Gastroesophageal sphincter (tissue), 4 donors: ENCODE results near the gene FAM171A2. TPM values are rescaled to one million over a fixed set of nuclear protein-coding genes. Genes with fewer than 3 reads are reported as not detected.

Experiments used
- ATAC-seq: fragments of 150-250 bp; one replicate; pipeline ENCODE4 v1.9.1; 2016; ENCODE audit warnings: mild to moderate bottlenecking, moderate library complexity
- H3K27ac ChIP-seq, 4 donors: fragments of 200-600 bp; sonication (generic) in 3 of 4; 1 replicate in 3 of 4; 2 replicates in 1 of 4; pipeline ENCODE4 v1.5.1; 2016 to 2019
- H3K27me3 ChIP-seq: fragments of 200-600 bp; sonication (generic); one replicate; pipeline ENCODE4 v1.5.1; 2019
- H3K36me3 ChIP-seq, 2 donors: fragments of 200-600 bp; sonication (generic); one replicate each; pipeline ENCODE4 v1.5.1; 2019; ENCODE audit warnings: control low read depth in 1 of 2
- H3K4me1 ChIP-seq, 3 donors: fragments of 200-600 bp; sonication (generic); 1 replicate in 2 of 3; 2 replicates in 1 of 3; pipeline ENCODE4 v1.5.1; 2016 to 2019; ENCODE audit warnings: control low read depth in 2 of 3
- H3K4me3 ChIP-seq, 2 donors: fragments of 200-600 bp; sonication (generic); one replicate each; pipeline ENCODE4 v1.5.1; 2019; ENCODE audit warnings: mild to moderate bottlenecking in 1 of 2, moderate library complexity in 1 of 2
- H3K9me3 ChIP-seq, 3 donors: fragments of 200-600 bp; sonication (generic); one replicate each; pipeline ENCODE4 v1.5.1; 2017 to 2019; ENCODE audit warnings: control low read depth in 2 of 3
- CTCF ChIP-seq, 4 experiments: fragments of 200-600 bp in 2 of 4; fragments of 450-650 bp in 2 of 4; sonication (generic) in 1 of 4; IDR thresholded peaks; one replicate each; pipeline ENCODE4 v1.5.1; 2017 to 2019; ENCODE audit warnings: antibody characterized with exemption in 4 of 4, mild to moderate bottlenecking in 2 of 4, moderate library complexity in 2 of 4
- EP300 ChIP-seq: sonication (generic); formaldehyde crosslinking; IDR thresholded peaks from one replicate; pipeline ENCODE4 v1.6.1; 2017; ENCODE audit warnings: antibody characterized with exemption, mild to moderate bottlenecking
- POLR2A ChIP-seq, 2 donors: fragments of 450-650 bp; IDR thresholded peaks; one replicate each; pipeline ENCODE4 v1.6.1; 2017; ENCODE audit warnings: antibody characterized with exemption in 2 of 2, mild to moderate bottlenecking in 2 of 2, moderate library complexity in 1 of 2
- POLR2AphosphoS5 ChIP-seq: sonication (generic); formaldehyde crosslinking; IDR thresholded peaks from one replicate; pipeline ENCODE4 v1.6.1; 2017; ENCODE audit warnings: antibody characterized with exemption
- WGBS, 2 donors: methylation state at CpG; one replicate each; pipeline ENCODE4 v1.1.5; 2018; ENCODE audit warnings: low coverage in 1 of 2; 5-methylcytosine and 5-hydroxymethylcytosine counted together
- total RNA-seq, 4 donors: library from RNA; depleted of rRNA; stranded (reverse); fragments of >200 nt; gene quantifications; one replicate each; pipeline ENCODE4 v1.1.0, GENCODE V29; 2016

Gene FAM171A2
- total RNA-seq, 4 donors from 2014 or later, result 0.50 to 3.0 (median 2.3) TPM; not detected in 1

- Histone ChIP-seq H3K27ac (no peak overlapping the region), H3K4me1 (peaks cover 0 to 7% (median 0%) of the 10 kb centered on the region in 3 donors), H3K27me3 (no peaks in the 10 kb centered on the region), H3K36me3 (peaks cover 0 to 28% of the 10 kb centered on the region in 2 donors), H3K9me3 (no peaks in the 10 kb centered on the region), H3K4me3 (no peak overlapping the region)
- no peak for TF ChIP-seq POLR2AphosphoS5
- no peak for TF ChIP-seq POLR2A (IDR thresholded peaks at IDR 0.05)
- TF ChIP-seq EP300, result no peak
- no peak for TF ChIP-seq CTCF (IDR thresholded peaks at IDR 0.05)
- ATAC-seq, result no peak
- WGBS, 2 donors, result 90% methylated on average over 6 of the region's 17 CpGs; no CpG with 5 or more reads in 1 of the 2 donors
These were observed 8.0 kb downstream of the FAM171A2 start for GRCh38 chr17:44355642-44356099.

GRCh38 chr17:44354582-44355561 lies 8.8 kb downstream of the FAM171A2 start:
- Histone ChIP-seq H3K27me3 (no peaks in the 10 kb centered on the region), H3K36me3 (peaks cover 0 to 36% of the 10 kb centered on the region in 2 donors), H3K27ac (no peak overlapping the region), H3K9me3 (no peaks in the 10 kb centered on the region), H3K4me1 (peaks cover 0 to 7% (median 0%) of the 10 kb centered on the region in 3 donors), H3K4me3 (no peak overlapping the region)
- WGBS, 2 donors, result 89% methylated on average over 10 of the region's 77 CpGs; no CpG with 5 or more reads in 1 of the 2 donors
- TF ChIP-seq EP300 (no peak), POLR2AphosphoS5 (no peak), POLR2A (IDR thresholded peaks at IDR 0.05) (no peak), CTCF (IDR thresholded peaks at IDR 0.05) (peak in 3 of 4 experiments; percentile 13 to 40 (median 29))
- no peak for ATAC-seq

- Histone ChIP-seq H3K27ac (peak overlapping the region in 2 of 4 donors; percentile 37 to 59), H3K4me1 (peaks cover 0 to 7% (median 0%) of the 10 kb centered on the region in 3 donors), H3K36me3 (peaks cover 0 to 47% of the 10 kb centered on the region in 2 donors), H3K9me3 (no peaks in the 10 kb centered on the region), H3K4me3 (peak overlapping the region; percentile 17 to 46), H3K27me3 (no peaks in the 10 kb centered on the region)
- TF ChIP-seq CTCF (IDR thresholded peaks at IDR 0.05), result no peak
- TF ChIP-seq POLR2AphosphoS5, result no peak
- no peak for TF ChIP-seq POLR2A (IDR thresholded peaks at IDR 0.05)
- no peak for TF ChIP-seq EP300
- peak; percentile 36 for ATAC-seq
- WGBS, 2 donors, result no CpG with 5 or more reads among the region's 98 CpGs
These were observed 9.9 kb downstream of the FAM171A2 start for GRCh38 chr17:44353672-44354331.

GRCh38 chr17:44352828-44353671 lies 10.6 kb downstream of the FAM171A2 start:
- peak overlapping the region in 2 of 4 donors; percentile 37 to 59 for H3K27ac ChIP-seq
- no peaks in the 10 kb centered on the region for H3K27me3 ChIP-seq
- H3K9me3 ChIP-seq, result no peaks in the 10 kb centered on the region
- H3K4me1 ChIP-seq, result peaks cover 0 to 7% (median 0%) of the 10 kb centered on the region in 3 donors
- WGBS, 2 donors, result 54 to 80% methylated on average over 2 to 9 of the region's 22 CpGs
- peaks cover 0 to 50% of the 10 kb centered on the region in 2 donors for H3K36me3 ChIP-seq
- peak overlapping the region in 1 of 2 donors; percentile 46 for H3K4me3 ChIP-seq
- ATAC-seq, result peak; percentile 7
- no peak for TF ChIP-seq POLR2A (IDR thresholded peaks at IDR 0.05)
